ENCODE results near the gene CRYGS. TPM values are rescaled to one million over a fixed set of nuclear protein-coding genes. Genes with fewer than 3 reads are reported as not detected.

Gene CRYGS
- total and polyA plus RNA-seq, 11 donors: 0.18 to 2.7 (median 0.76) TPM; not detected in 1

DNA sequence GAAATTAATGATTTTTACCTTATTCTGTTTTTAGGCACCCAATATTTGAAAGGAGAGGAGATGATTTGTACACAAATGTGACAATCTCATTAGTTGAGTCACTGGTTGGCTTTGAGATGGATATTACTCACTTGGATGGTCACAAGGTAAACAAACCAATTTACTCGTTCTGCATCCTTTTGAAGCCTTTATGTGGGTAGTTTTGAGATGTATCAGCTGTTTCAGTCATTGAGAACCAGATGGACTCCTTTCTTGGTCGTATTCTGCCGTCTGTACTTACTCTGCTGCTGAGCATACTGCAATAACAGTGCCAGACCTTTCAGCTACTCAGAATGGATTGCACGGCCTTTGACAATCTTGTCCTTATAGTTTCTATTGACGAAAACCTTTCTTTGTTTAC is 39.7 kb upstream of the CRYGS start:
- ATAC-seq: no peak
- 76 to 85% (median 81%) methylated on average over 5 of the region's 5 CpGs for WGBS, 4 donors

DNA sequence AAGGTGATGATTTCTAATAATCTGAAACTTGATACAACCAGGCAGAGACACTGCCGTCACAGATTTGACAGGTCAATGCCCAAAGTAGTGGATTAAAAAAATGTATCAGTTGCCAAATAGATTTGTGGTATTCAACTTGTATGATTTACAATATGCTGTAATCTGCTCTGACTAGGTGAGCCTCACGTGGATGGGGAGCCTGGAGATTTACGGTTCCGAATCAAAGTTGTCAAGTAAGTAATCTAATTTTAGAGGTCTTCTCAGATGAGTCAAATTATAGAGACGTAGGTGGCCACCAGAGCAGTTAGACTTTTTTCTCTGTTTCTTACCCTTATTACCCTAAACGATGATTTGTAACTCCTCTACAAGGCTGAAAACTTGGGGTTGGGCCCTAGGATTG is 38.4 kb upstream of the CRYGS start:
- 91 to 96% (median 93%) methylated on average over 6 of the region's 6 CpGs for WGBS, 4 donors
- DNase-seq (no peak), ATAC-seq (no peak)
- H3K9me3 ChIP-seq: no peaks in the 10 kb centered on the region
- H3K36me3 ChIP-seq: peaks cover 0 to 94% (median 86%) of the 10 kb centered on the region in 9 donors
- no peak overlapping the region for H3K4me3 ChIP-seq
- H3K4me1 ChIP-seq: peaks cover 0 to 11% (median 0%) of the 10 kb centered on the region in 12 donors
- no peaks in the 10 kb centered on the region for H3K27me3 ChIP-seq
- H3K27ac ChIP-seq: no peak overlapping the region
- intact Hi-C loops (cut with DNase I): no loop called here
- TF ChIP-seq, protein P1, sequence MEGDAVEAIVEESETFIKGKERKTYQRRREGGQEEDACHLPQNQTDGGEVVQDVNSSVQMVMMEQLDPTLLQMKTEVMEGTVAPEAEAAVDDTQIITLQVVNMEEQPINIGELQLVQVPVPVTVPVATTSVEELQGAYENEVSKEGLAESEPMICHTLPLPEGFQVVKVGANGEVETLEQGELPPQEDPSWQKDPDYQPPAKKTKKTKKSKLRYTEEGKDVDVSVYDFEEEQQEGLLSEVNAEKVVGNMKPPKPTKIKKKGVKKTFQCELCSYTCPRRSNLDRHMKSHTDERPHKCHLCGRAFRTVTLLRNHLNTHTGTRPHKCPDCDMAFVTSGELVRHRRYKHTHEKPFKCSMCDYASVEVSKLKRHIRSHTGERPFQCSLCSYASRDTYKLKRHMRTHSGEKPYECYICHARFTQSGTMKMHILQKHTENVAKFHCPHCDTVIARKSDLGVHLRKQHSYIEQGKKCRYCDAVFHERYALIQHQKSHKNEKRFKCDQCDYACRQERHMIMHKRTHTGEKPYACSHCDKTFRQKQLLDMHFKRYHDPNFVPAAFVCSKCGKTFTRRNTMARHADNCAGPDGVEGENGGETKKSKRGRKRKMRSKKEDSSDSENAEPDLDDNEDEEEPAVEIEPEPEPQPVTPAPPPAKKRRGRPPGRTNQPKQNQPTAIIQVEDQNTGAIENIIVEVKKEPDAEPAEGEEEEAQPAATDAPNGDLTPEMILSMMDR (IDR thresholded peaks at IDR 0.05): no peak
- TF ChIP-seq POLR2A (IDR thresholded peaks at IDR 0.05): no peak

More for the DNA sequence above, 39.7 kb upstream of the CRYGS start:
- Histone ChIP-seq H3K36me3 (peaks cover 0 to 81% (median 73%) of the 10 kb centered on the region in 9 donors), H3K27me3 (no peaks in the 10 kb centered on the region), H3K9me3 (no peaks in the 10 kb centered on the region), H3K27ac (no peak overlapping the region), H3K4me3 (no peak overlapping the region), H3K4me1 (no peaks in the 10 kb centered on the region)
- DNase-seq: no peak
- intact Hi-C loops (cut with DNase I): no loop called here
- no peak for TF ChIP-seq POLR2A (IDR thresholded peaks at IDR 0.05)
- TF ChIP-seq, protein P1 (IDR thresholded peaks at IDR 0.05): no peak

DNA sequence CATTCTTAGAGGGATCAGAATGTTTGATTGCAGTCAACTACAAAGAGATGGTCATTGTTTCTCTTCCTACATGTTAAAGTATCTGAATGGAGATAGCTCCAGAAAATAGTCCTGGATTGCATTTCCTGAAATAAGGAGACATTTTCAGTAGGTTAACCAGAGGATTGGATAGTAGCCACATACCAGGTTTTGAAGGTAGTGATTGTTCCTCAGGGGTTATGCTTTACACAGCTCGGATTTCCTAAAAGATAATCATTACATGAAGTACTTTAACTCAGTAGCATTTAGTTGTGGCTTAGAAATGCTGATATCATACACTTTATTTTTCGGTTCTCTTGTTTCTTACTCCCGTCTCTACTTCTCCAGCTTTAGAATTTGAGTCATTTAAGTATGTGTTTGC is 36.6 kb upstream of the CRYGS start:
- peaks cover 0 to 11% (median 0%) of the 10 kb centered on the region in 12 donors for H3K4me1 ChIP-seq
- H3K27ac ChIP-seq: no peak overlapping the region
- TF ChIP-seq POLR2A (IDR thresholded peaks at IDR 0.05): no peak
- TF ChIP-seq, protein P1 (IDR thresholded peaks at IDR 0.05): no peak
- no peak overlapping the region for H3K4me3 ChIP-seq
- 90 to 94% (median 93%) methylated on average over 3 of the region's 3 CpGs for WGBS, 4 donors
- DNase-seq (no peak), ATAC-seq (no peak)
- H3K27me3 ChIP-seq: no peaks in the 10 kb centered on the region
- no peaks in the 10 kb centered on the region for H3K9me3 ChIP-seq
- intact Hi-C loops (cut with DNase I): no loop called here
- H3K36me3 ChIP-seq: peaks cover 2 to 100% (median 98%) of the 10 kb centered on the region in 9 donors

DNA sequence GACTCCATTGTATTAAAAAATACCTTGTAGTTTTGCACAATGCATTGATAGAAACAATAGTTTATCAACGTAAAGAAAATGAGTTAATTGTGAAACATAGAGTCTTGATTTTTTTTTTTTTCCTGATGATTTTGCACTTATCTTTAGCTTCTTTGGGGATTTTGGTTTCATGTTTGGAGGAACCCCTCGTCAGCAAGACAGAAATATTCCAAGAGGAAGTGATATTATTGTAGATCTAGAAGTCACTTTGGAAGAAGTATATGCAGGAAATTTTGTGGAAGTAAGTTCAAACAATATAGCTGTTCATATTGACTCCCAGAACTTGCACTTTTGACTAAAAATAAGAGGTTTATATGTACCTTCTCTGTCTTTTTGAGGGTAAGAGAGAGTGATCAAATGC is 33.3 kb upstream of the CRYGS start:
- H3K4me3 ChIP-seq: no peak overlapping the region
- peak overlapping the region in 1 of 12 donors; percentile 54 for H3K27ac ChIP-seq
- WGBS, 4 donors: 76 to 80% (median 78%) methylated on average over 2 of the region's 2 CpGs
- no peaks in the 10 kb centered on the region for H3K27me3 ChIP-seq
- peaks cover 0 to 11% (median 0%) of the 10 kb centered on the region in 12 donors for H3K4me1 ChIP-seq
- ATAC-seq (no peak), DNase-seq (no peak)
- no peaks in the 10 kb centered on the region for H3K9me3 ChIP-seq
- peaks cover 2 to 100% (median 99%) of the 10 kb centered on the region in 9 donors for H3K36me3 ChIP-seq
- intact Hi-C loops (cut with DNase I): no loop called here
- TF ChIP-seq, protein P1 (IDR thresholded peaks at IDR 0.05): no peak
- TF ChIP-seq POLR2A (IDR thresholded peaks at IDR 0.05): no peak

Data from heart left ventricle (tissue), 16 donors.